HG02981 (cell line): ENCODE results near the gene BLTP2.
"Not testable (repeated sequence)": the region's sequence is repeated elsewhere in the genome, so short reads cannot be mapped to it uniquely, and the experiment has no call there.

ENCODE experiments used
- ATAC-seq: cut with Tn5 transposase; IDR thresholded peaks from one replicate; pipeline ENCODE4 v1.9.1; 2021; ENCODE audit warnings: mild to moderate bottlenecking, moderate library complexity; ENCODE audit not compliant: unreplicated experiment

The BLTP2 gene

GRCh38 chr17:28648698-28649097 lies 3.7 kb upstream of the BLTP2 start:
- no peak for ATAC-seq

- no peak for ATAC-seq
Observed at GRCh38 chr17:28646039-28646754, 1.2 kb upstream of the BLTP2 start.

- no peak for ATAC-seq
Observed at GRCh38 chr17:28645576-28645939, 600 bp upstream of the BLTP2 start.

GRCh38 chr17:28643983-28644786 lies 773 bp downstream of the BLTP2 start:
- no peak for ATAC-seq

GRCh38 chr17:28641579-28641978 lies 3.4 kb downstream of the BLTP2 start:
- no peak for ATAC-seq

GRCh38 chr17:28635506-28635905 lies 9.5 kb downstream of the BLTP2 start:
- ATAC-seq: no peak

- ATAC-seq: no peak
Observed at GRCh38 chr17:28634206-28634865, 10.6 kb downstream of the BLTP2 start.

- ATAC-seq: no peak
Observed at GRCh38 chr17:28626818-28627217, 18.1 kb downstream of the BLTP2 start.

- ATAC-seq: no peak
Observed at GRCh38 chr17:28624148-28624547, 20.8 kb downstream of the BLTP2 start.

- no peak for ATAC-seq
Observed at GRCh38 chr17:28623696-28624095, 21.3 kb downstream of the BLTP2 start.

GRCh38 chr17:28622186-28622585 lies 22.8 kb downstream of the BLTP2 start:
- ATAC-seq: no peak

- ATAC-seq: no peak
Observed at GRCh38 chr17:28620010-28620409, 24.9 kb downstream of the BLTP2 start.

GRCh38 chr17:28618464-28618863 lies 26.5 kb downstream of the BLTP2 start:
- no peak for ATAC-seq

- no peak for ATAC-seq
Observed at GRCh38 chr17:28616281-28616680, 28.7 kb downstream of the BLTP2 start.

- no peak for ATAC-seq
Observed at GRCh38 chr17:28615260-28615940, 29.6 kb downstream of the BLTP2 start.

GRCh38 chr17:28613931-28614381 lies 31.0 kb downstream of the BLTP2 start, which contains the start of gene RSKR:
TSS of gene RSKR (minus strand) at chr17:28614185. CDS start at chr17:28614161, 24 bp downstream.
- ATAC-seq: no peak

GRCh38 chr17:28612936-28613872 lies 31.8 kb downstream of the BLTP2 start:
- no peak for ATAC-seq

GRCh38 chr17:28612531-28612930 lies 32.4 kb downstream of the BLTP2 start:
- no peak for ATAC-seq

GRCh38 chr17:28610376-28610775 lies 34.6 kb downstream of the BLTP2 start:
- ATAC-seq: no peak

GRCh38 chr17:28604031-28604430 lies 40.9 kb downstream of the BLTP2 start:
- not testable (repeated sequence) for ATAC-seq
